GM21423 (cell line): ENCODE results near the gene IL1RN.
A peak's percentile ranks its signal among the peaks of the same experiment; 100 is the strongest.

Experiments used
- ATAC-seq: cut with Tn5 transposase; IDR thresholded peaks from one replicate; pipeline ENCODE4 v1.9.1; 2021; ENCODE audit warnings: mild to moderate bottlenecking, moderate library complexity; ENCODE audit not compliant: unreplicated experiment

IL1RN gene

GRCh38 chr2:113172721-113173541, 45.5 kb downstream of the IL1RN start:
- no peak for ATAC-seq

GRCh38 chr2:113173542-113174375, 46.4 kb downstream of the IL1RN start, which contains the start of gene PSD4:
PSD4 (plus strand) TSS chr2:113173971; CDS start chr2:113182457, 8,486 bp downstream.
- peak; percentile 74 for ATAC-seq

- ATAC-seq = no peak
These were observed 47.0 kb downstream of the IL1RN start for GRCh38 chr2:113174376-113174750.

GRCh38 chr2:113175042-113175628, 47.7 kb downstream of the IL1RN start:
- peak; percentile 65 for ATAC-seq

- ATAC-seq = no peak
These were observed 48.6 kb downstream of the IL1RN start for GRCh38 chr2:113175736-113176695.

GRCh38 chr2:113176696-113177355, 49.4 kb downstream of the IL1RN start:
- ATAC-seq = no peak

- no peak for ATAC-seq
These were observed 50.8 kb downstream of the IL1RN start for GRCh38 chr2:113178069-113178746.

- no peak for ATAC-seq
These were observed 51.5 kb downstream of the IL1RN start for GRCh38 chr2:113178891-113179290.

- no peak for ATAC-seq
These were observed 52.1 kb downstream of the IL1RN start for GRCh38 chr2:113179446-113180045.

- ATAC-seq = no peak
These were observed 52.9 kb downstream of the IL1RN start for GRCh38 chr2:113180131-113180946.

- no peak for ATAC-seq
These were observed 54.1 kb downstream of the IL1RN start for GRCh38 chr2:113181258-113182051.

GRCh38 chr2:113182471-113183260, 55.3 kb downstream of the IL1RN start:
- ATAC-seq = no peak

GRCh38 chr2:113183264-113183663, 55.9 kb downstream of the IL1RN start:
- no peak for ATAC-seq
